ENCODE measurements around the gene BLVRB. TPM values are rescaled to one million over a fixed set of nuclear protein-coding genes. Genes with fewer than 3 reads are reported as not detected.

BLVRB gene
- total and polyA plus RNA-seq, 9 of the 15 experiments (the other 6 are each of a cell fraction or from before 2014, with no cell fraction given): 81.1 to 749 (median 331) TPM

DNA sequence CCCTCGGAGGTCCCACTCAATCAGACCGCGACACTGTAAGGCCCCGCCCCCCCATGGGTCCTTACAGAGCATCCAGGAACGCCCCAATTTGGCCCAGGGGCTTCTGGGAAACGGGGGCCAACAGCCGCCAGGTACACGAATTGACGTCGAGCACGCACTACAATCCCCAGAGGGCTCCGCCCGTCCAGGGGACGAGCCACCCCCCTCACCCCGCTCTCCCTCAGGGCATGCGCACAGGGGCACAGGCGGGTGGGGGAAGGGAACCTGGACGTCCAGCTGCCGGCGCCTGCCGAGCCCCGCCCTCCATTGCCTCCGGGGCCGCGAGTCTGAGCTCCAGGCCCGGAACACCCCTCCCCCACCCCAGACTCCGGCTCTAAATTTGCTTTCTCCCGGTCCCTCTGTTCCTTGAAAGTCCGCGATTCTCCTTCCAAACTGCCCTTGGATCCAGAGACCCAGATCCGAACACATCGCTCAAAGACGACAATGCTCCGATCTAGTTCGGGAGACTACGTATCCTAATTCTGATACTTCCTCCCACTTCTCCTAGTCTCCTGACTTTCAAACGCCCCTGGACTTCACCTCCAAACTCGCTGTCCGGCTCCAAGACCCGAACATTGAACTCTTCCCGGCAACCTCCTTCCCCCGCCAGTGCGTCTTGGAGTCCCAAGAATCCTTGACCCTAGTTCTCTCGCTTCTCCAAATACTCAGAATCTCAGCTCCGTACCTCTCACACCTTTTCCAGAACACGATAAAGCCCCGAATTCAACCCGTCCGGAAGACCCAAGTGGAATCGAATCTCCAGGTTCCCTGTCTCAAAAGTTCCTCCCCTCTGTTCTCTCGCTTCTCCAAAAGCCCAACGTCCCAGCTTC is 22.2 kb downstream of the BLVRB start (continued):
- TF ChIP-seq, protein P1, sequence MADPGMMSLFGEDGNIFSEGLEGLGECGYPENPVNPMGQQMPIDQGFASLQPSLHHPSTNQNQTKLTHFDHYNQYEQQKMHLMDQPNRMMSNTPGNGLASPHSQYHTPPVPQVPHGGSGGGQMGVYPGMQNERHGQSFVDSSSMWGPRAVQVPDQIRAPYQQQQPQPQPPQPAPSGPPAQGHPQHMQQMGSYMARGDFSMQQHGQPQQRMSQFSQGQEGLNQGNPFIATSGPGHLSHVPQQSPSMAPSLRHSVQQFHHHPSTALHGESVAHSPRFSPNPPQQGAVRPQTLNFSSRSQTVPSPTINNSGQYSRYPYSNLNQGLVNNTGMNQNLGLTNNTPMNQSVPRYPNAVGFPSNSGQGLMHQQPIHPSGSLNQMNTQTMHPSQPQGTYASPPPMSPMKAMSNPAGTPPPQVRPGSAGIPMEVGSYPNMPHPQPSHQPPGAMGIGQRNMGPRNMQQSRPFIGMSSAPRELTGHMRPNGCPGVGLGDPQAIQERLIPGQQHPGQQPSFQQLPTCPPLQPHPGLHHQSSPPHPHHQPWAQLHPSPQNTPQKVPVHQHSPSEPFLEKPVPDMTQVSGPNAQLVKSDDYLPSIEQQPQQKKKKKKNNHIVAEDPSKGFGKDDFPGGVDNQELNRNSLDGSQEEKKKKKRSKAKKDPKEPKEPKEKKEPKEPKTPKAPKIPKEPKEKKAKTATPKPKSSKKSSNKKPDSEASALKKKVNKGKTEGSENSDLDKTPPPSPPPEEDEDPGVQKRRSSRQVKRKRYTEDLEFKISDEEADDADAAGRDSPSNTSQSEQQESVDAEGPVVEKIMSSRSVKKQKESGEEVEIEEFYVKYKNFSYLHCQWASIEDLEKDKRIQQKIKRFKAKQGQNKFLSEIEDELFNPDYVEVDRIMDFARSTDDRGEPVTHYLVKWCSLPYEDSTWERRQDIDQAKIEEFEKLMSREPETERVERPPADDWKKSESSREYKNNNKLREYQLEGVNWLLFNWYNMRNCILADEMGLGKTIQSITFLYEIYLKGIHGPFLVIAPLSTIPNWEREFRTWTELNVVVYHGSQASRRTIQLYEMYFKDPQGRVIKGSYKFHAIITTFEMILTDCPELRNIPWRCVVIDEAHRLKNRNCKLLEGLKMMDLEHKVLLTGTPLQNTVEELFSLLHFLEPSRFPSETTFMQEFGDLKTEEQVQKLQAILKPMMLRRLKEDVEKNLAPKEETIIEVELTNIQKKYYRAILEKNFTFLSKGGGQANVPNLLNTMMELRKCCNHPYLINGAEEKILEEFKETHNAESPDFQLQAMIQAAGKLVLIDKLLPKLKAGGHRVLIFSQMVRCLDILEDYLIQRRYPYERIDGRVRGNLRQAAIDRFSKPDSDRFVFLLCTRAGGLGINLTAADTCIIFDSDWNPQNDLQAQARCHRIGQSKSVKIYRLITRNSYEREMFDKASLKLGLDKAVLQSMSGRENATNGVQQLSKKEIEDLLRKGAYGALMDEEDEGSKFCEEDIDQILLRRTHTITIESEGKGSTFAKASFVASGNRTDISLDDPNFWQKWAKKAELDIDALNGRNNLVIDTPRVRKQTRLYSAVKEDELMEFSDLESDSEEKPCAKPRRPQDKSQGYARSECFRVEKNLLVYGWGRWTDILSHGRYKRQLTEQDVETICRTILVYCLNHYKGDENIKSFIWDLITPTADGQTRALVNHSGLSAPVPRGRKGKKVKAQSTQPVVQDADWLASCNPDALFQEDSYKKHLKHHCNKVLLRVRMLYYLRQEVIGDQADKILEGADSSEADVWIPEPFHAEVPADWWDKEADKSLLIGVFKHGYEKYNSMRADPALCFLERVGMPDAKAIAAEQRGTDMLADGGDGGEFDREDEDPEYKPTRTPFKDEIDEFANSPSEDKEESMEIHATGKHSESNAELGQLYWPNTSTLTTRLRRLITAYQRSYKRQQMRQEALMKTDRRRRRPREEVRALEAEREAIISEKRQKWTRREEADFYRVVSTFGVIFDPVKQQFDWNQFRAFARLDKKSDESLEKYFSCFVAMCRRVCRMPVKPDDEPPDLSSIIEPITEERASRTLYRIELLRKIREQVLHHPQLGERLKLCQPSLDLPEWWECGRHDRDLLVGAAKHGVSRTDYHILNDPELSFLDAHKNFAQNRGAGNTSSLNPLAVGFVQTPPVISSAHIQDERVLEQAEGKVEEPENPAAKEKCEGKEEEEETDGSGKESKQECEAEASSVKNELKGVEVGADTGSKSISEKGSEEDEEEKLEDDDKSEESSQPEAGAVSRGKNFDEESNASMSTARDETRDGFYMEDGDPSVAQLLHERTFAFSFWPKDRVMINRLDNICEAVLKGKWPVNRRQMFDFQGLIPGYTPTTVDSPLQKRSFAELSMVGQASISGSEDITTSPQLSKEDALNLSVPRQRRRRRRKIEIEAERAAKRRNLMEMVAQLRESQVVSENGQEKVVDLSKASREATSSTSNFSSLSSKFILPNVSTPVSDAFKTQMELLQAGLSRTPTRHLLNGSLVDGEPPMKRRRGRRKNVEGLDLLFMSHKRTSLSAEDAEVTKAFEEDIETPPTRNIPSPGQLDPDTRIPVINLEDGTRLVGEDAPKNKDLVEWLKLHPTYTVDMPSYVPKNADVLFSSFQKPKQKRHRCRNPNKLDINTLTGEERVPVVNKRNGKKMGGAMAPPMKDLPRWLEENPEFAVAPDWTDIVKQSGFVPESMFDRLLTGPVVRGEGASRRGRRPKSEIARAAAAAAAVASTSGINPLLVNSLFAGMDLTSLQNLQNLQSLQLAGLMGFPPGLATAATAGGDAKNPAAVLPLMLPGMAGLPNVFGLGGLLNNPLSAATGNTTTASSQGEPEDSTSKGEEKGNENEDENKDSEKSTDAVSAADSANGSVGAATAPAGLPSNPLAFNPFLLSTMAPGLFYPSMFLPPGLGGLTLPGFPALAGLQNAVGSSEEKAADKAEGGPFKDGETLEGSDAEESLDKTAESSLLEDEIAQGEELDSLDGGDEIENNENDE (IDR thresholded peaks at IDR 0.05; ENCODE audit: low read depth, low read length): no peak
- TF ChIP-seq MEF2D (tag; conservative IDR thresholded peaks at IDR 0.05; ENCODE audit: low read depth): no peak
- TF ChIP-seq ZNF134 (CRISPR knock-in tag; conservative IDR thresholded peaks at IDR 0.05): no peak
- 0 out of 2 replicates have a peak, but pooled peaks have one; percentile 5 for TF ChIP-seq TAF7 (tag; IDR thresholded peaks at IDR 0.05)
- TF ChIP-seq ZNF253 (CRISPR knock-in tag; conservative IDR thresholded peaks at IDR 0.05): no peak
- TF ChIP-seq TAF15 (IDR thresholded peaks at IDR 0.05; ENCODE audit: low read depth, low read length): no peak
- TF ChIP-seq CREBBP (IDR thresholded peaks at IDR 0.05; ENCODE audit: low read depth, low read length): no peak
- TF ChIP-seq ZNF24 (IDR thresholded peaks at IDR 0.05): no peak
- no peak for TF ChIP-seq ZKSCAN1 (IDR thresholded peaks at IDR 0.05; ENCODE audit: low read depth, low read length)
- no peak for TF ChIP-seq HNRNPL (IDR thresholded peaks at IDR 0.05; ENCODE audit: low read depth, low read length)
- TF ChIP-seq ZNF212 (CRISPR knock-in tag; IDR thresholded peaks at IDR 0.05): no peak
- TF ChIP-seq KAT2B (IDR thresholded peaks at IDR 0.05; ENCODE audit: low read depth, low read length): no peak
- no peak for TF ChIP-seq PCBP1 (IDR thresholded peaks at IDR 0.05; ENCODE audit: low read depth, low read length, poor library complexity, severe bottlenecking)
- TF ChIP-seq, protein P2, sequence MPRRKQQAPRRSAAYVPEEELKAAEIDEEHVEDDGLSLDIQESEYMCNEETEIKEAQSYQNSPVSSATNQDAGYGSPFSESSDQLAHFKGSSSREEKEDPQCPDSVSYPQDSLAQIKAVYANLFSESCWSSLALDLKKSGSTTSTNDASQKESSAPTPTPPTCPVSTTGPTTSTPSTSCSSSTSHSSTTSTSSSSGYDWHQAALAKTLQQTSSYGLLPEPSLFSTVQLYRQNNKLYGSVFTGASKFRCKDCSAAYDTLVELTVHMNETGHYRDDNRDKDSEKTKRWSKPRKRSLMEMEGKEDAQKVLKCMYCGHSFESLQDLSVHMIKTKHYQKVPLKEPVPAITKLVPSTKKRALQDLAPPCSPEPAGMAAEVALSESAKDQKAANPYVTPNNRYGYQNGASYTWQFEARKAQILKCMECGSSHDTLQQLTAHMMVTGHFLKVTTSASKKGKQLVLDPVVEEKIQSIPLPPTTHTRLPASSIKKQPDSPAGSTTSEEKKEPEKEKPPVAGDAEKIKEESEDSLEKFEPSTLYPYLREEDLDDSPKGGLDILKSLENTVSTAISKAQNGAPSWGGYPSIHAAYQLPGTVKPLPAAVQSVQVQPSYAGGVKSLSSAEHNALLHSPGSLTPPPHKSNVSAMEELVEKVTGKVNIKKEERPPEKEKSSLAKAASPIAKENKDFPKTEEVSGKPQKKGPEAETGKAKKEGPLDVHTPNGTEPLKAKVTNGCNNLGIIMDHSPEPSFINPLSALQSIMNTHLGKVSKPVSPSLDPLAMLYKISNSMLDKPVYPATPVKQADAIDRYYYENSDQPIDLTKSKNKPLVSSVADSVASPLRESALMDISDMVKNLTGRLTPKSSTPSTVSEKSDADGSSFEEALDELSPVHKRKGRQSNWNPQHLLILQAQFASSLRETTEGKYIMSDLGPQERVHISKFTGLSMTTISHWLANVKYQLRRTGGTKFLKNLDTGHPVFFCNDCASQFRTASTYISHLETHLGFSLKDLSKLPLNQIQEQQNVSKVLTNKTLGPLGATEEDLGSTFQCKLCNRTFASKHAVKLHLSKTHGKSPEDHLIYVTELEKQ (CRISPR knock-in tag; IDR thresholded peaks at IDR 0.05): no peak

Data from K562 (cell line).